SKM-1 treated with dmso at 0.1 percent for 144 hours (cell line): ENCODE results near the gene ITPK1.
"Not testable (repeated sequence)": the region's sequence is repeated elsewhere in the genome, so short reads cannot be mapped to it uniquely, and the experiment has no call there.

Source experiments
- DNase-seq: peaks from one replicate; lab custom pipeline; 2025; ENCODE audit not compliant: unreplicated experiment; lab: John Stamatoyannopoulos, UW

ITPK1 gene

DNA sequence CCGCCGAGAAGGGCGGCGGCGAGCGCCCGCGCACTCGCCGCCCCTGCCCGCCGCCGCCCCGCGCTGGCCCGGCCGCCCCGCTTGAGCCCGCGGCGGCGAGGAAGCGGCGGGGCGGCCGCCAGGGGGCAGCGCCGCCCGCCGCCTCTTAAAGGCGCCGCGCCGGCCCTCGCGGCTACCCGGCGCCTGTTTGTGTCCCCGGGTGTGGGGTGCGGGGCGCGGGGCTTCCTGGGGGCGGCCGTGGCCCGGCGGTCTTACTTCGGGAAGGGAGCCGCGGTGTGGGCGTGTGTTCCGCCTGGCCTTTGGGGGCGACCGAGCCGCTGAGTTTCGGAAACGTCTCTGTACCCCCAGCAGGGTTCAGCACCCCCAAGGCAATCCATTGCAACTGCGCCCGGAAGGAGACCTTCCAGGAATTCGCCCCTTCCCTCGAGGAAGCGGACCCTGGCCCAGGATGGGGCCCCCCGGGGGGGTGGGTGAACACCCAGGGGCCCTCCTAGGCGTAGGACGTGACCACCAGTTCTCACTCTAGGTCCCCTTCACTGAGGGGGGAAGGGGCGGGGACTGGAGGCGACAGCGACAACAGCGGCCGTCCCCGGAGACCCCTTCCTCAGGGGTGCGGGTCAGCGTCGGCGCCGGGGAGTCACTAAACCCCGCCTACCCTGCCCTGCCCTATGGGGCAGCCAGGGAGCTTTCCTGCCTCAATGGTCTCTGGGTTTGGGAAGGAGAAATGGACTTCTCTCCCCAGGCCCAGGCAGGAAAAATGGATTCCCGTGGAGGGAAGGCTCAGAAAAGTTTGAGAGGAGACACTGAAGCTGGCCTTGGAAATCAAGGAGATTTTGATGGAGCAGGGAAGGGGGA, at the start of gene ITPK1:
Gene ITPK1 (minus strand): TSS at position 105 of the 855 bp plus-strand sequence. CDS start 762 bp downstream, outside the sequence.
- DNase-seq, result peak; percentile 9

DNA sequence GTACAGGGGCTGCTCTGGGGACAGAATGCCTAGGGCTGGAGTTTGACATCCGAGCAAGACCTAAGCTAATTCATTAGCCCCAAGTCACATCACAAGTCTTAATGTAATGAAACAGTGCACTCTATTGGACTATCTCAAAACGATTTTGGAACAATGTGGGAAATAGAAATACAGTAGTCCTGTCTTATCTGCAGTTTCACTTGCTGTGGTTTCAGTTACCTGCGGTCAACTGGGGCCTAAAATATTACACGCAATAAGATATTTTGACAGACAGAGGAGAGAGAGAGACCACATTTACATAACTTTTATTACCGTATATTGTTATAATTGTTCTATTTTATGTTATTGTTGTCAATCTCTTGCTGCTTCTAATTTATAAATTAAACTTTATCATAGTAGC, 47.8 kb upstream of the ITPK1 start:
- DNase-seq, result no peak

DNA sequence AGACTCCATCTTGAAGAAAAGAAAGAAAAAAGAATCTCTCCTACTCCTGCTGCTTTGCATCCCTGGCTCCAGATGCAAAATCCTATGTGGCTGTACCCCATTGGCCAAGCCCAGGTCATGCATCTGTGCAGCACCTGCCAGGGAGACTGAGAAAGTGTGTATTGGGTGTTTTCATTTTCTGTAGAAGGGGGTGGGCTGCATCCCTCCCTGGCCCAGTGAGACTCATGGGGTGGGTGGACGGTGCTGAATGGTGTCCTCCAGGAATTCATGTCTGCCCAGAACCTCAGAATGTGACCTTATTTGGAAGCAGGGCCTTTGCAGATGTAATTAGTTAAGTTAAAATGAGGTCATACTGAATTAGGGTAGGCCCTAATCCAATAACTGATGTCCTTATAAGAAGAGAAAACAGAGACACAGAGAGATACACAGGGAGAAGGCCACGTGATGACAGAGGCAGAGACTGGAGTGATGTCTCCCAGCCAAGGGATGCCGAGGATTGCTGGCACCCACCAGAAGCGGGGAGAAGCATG, 45.8 kb upstream of the ITPK1 start:
- no peak for DNase-seq

- DNase-seq, result no peak
Observed at GRCh38 chr14:93160353-93160801, 44.7 kb upstream of the ITPK1 start.

- DNase-seq, result not testable (repeated sequence)
Observed at GRCh38 chr14:93159625-93160352, 44.1 kb upstream of the ITPK1 start.

- not testable (repeated sequence) for DNase-seq
Observed at GRCh38 chr14:93158349-93158748, 42.6 kb upstream of the ITPK1 start.

GRCh38 chr14:93156693-93157369, 41.1 kb upstream of the ITPK1 start:
- DNase-seq, result no peak

DNA sequence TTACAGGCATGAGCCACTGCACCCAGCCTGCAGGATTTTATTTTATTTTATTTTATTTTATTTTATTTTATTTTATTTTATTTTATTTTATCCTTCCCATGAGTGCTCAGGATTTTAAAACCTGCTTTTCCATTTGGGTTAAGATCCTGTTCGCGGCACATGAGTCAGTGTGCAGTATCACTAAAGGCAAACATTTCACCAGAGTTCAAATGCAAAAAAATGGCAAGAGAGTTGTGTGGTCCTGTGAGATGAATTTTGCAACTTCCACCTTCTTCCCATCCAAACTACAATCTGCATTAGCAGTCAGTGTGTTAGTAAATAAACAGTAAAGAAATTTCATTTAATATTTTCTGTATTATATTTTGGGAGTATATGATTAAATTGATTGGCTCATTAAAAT, 39.9 kb upstream of the ITPK1 start:
- DNase-seq, result no peak

GRCh38 chr14:93153121-93153520, 37.4 kb upstream of the ITPK1 start:
- no peak for DNase-seq

- no peak for DNase-seq
Observed at GRCh38 chr14:93150227-93151208, 34.8 kb upstream of the ITPK1 start.

GRCh38 chr14:93148979-93149378, 33.3 kb upstream of the ITPK1 start:
- DNase-seq, result no peak

DNA sequence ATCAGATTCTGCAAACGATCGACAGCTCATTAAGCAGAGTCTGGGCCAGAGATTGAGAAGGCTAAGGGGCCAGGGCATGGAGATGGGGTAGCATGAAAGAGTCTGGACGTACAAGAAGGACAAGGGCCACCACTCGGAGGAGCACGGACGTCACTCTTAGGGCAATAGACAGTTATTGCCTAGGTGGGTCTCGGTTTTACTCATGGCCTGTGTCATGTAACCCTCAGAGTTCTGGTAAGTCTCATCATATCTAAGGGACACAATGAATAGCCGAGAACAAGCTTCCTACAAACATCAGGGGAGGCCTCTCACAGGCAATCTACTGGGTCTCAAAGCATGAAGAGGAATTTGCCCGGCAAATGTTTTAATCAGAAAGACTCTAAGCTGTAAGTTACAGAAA, 30.4 kb upstream of the ITPK1 start:
- no peak for DNase-seq

GRCh38 chr14:93142854-93143652, 27.3 kb upstream of the ITPK1 start:
- DNase-seq, result no peak

DNA sequence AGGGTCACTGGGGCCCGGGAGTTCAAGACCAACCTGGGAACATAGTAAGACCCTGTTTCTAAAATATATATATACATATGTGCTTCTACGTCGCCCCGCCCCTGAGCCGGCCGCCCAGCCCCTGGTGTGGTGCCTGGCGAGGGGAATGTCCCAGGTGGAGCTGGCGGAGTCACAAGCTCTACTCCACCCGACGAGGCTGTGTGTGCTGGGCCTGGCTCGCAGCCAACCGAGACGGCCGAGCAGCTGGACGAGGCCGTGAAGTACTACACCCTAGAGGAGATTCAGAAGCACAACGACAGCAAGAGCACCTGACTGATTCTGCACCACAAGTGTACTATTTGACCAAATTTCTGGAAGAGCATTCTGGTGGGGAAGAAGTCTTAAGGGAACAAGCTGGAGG, 22.1 kb upstream of the ITPK1 start:
- no peak for DNase-seq

- DNase-seq, result not testable (repeated sequence)
Observed at GRCh38 chr14:93136508-93136907, 20.8 kb upstream of the ITPK1 start.

- DNase-seq, result no peak
Observed at GRCh38 chr14:93136009-93136408, 20.3 kb upstream of the ITPK1 start.

DNA sequence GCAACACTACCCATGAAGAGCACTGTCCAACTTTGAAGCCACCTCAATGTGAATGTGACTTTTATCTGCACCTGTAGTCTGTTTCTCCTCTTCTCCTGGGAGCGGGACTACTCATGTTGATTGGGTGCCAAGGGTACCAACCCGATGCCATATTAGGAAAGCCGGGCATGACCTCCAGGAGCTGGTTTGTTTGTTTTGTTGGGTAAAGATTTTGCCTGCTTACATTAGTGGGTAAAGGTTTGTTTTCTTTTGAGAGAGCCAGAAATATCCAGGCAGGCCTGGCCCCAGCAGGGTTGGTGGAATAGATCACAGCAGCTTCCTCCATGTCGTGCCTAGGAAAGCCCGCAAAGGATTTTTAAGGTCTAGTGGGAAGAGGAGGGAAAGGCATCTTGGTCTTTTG, 19.7 kb upstream of the ITPK1 start:
- no peak for DNase-seq

GRCh38 chr14:93133464-93133863, 17.7 kb upstream of the ITPK1 start:
- peak; percentile 21 for DNase-seq

GRCh38 chr14:93132472-93133065, 16.8 kb upstream of the ITPK1 start:
- DNase-seq, result peak; percentile 32
